Activated CD4-positive, alpha-beta T cell treated with anti-CD3 and anti-CD28 coated beads, Interleukin-2, amount 50 U/mL, for 1 hour (primary cell): ENCODE data around the gene DCHS1.

Experiments used
- DNase-seq: peaks from one replicate; pipeline ENCODE4 v3.0.0-alpha.2; 2020

Gene DCHS1

GRCh38 chr11:6586434-6587359 is 68.9 kb downstream of the DCHS1 start:
- DNase-seq = no peak

- DNase-seq = no peak
Observed at GRCh38 chr11:6584528-6584927, 71.1 kb downstream of the DCHS1 start.

- DNase-seq = no peak
Observed at GRCh38 chr11:6583584-6583983, 72.0 kb downstream of the DCHS1 start.

- no peak for DNase-seq
Observed at GRCh38 chr11:6579681-6580080, 75.9 kb downstream of the DCHS1 start.

GRCh38 chr11:6578134-6578533 is 77.5 kb downstream of the DCHS1 start:
- DNase-seq = no peak

- DNase-seq = no peak
Observed at GRCh38 chr11:6576471-6577373, 78.9 kb downstream of the DCHS1 start.

GRCh38 chr11:6574816-6575715 is 80.5 kb downstream of the DCHS1 start:
- DNase-seq = no peak

GRCh38 chr11:6572215-6572614 is 83.4 kb downstream of the DCHS1 start:
- no peak for DNase-seq

- DNase-seq = no peak
Observed at GRCh38 chr11:6571434-6572008, 84.1 kb downstream of the DCHS1 start.
